A549 (cell line): ENCODE measurements around the gene EVI5L. TPM values are rescaled to one million over a fixed set of nuclear protein-coding genes. Genes with fewer than 3 reads are reported as not detected.

Experiments used
- ATAC-seq, 2 experiments: fragments of 200-7000 bp in 1 of 2; fragments of >200 bp in 1 of 2; cut with Nextera tagmentation in 1 of 2; cut with Tn5 transposase in 1 of 2; 3 replicates each; pipeline versions ENCODE4 v1.8.0 to v1.9.1; 2018 to 2020; ENCODE audit warnings: mild to moderate bottlenecking in 1 of 2, moderate library complexity in 1 of 2
- CTCF ChIA-PET: fragments of 300-600 bp; sonication (Branson Sonifier 250); formaldehyde crosslinking; extraction: SDS; loops from one replicate; lab custom pipeline; 2021; ENCODE audit warnings: antibody characterized with exemption, inconsistent platforms; lab: Yijun Ruan, JAX
- POLR2A ChIA-PET: fragments of 350-600 bp; formaldehyde crosslinking; extraction: SDS; loops from one replicate; lab custom pipeline; 2021; ENCODE audit warnings: antibody characterized with exemption, inconsistent platforms; lab: Yijun Ruan, JAX
- DNase-seq, 2 experiments: peaks; one replicate each; pipeline versions ENCODE4 v3.0.0 to v3.0.0-alpha.2; 2011 to 2016; ENCODE audit warnings: low read depth in 1 of 2, low spot score in 1 of 2
- FAIRE-seq: peaks from 2 replicates; lab custom pipeline; 2011; peaks lifted over from hg19 to GRCh38; lab: Jason Lieb, UNC
- H3K27ac ChIP-seq, 2 experiments: fragments of >200 bp; sonication (Bioruptor Twin); formaldehyde crosslinking; 3 replicates each; pipeline ENCODE4 v1.5.1; 2016 to 2017
- H3K4me1 ChIP-seq: fragments of >200 bp; sonication (Bioruptor Twin); formaldehyde crosslinking; 3 replicates; pipeline ENCODE4 v1.6.1; 2016
- H3K4me2 ChIP-seq: fragments of >200 bp; sonication (Bioruptor Twin); formaldehyde crosslinking; 3 replicates; pipeline ENCODE4 v1.6.1; 2016
- H3K4me3 ChIP-seq: fragments of >200 bp; sonication (Bioruptor Twin); formaldehyde crosslinking; 3 replicates; pipeline ENCODE4 v1.5.1; 2016
- H3K9me3 ChIP-seq: fragments of >200 bp; sonication (Bioruptor Twin); formaldehyde crosslinking; 3 replicates; pipeline ENCODE4 v1.6.1; 2016
- BCL3 ChIP-seq: fragments of >200 bp; sonication (Bioruptor Twin); formaldehyde crosslinking; IDR thresholded peaks from 3 replicates; pipeline ENCODE4 v1.6.1; 2016
- BHLHE40 ChIP-seq: IDR thresholded peaks from 2 replicates; pipeline ENCODE4 v1.6.1; 2012; ENCODE audit warnings: low read depth, low read length, inconsistent platforms
- CEBPB ChIP-seq, 2 experiments: fragments of >200 bp in 1 of 2; sonication (Bioruptor Twin) in 1 of 2; formaldehyde crosslinking in 1 of 2; IDR thresholded peaks; 2 replicates each; pipeline ENCODE4 v1.6.1; 2012 to 2016
- EHMT2 ChIP-seq: fragments of 200-600 bp; sonication (generic); IDR thresholded peaks from 2 replicates; pipeline ENCODE4 v1.6.1; 2016; ENCODE audit warnings: antibody characterized with exemption, low read depth, mild to moderate bottlenecking, moderate library complexity
- ESRRA ChIP-seq: fragments of 150-350 bp; IDR thresholded peaks from 2 replicates; pipeline ENCODE4 v1.6.1; 2014; ENCODE audit warnings: mild to moderate bottlenecking, low read length, borderline replicate concordance
- FOSB ChIP-seq: fragments of 250-450 bp; sonication (Bioruptor Pico); IDR thresholded peaks from 2 replicates; pipeline ENCODE4 v1.5.0; 2020; ENCODE audit warnings: mild to moderate bottlenecking, moderate library complexity
- HDAC2 ChIP-seq: fragments of 200-600 bp; sonication (generic); IDR thresholded peaks from 2 replicates; pipeline ENCODE4 v1.6.1; 2016
- HES2 ChIP-seq: fragments of >200 bp; sonication (Bioruptor Twin); formaldehyde crosslinking; IDR thresholded peaks from 2 replicates; pipeline ENCODE4 v1.6.1; 2016
- HEYL ChIP-seq: fragments of 250-450 bp; sonication (Bioruptor Pico); IDR thresholded peaks from 2 replicates; pipeline ENCODE4 v1.8.0; 2021; ENCODE audit warnings: mild to moderate bottlenecking, moderate library complexity
- HMGXB4 ChIP-seq: fragments of 250-450 bp; sonication (Bioruptor Pico); IDR thresholded peaks from 2 replicates; pipeline ENCODE4 v1.5.0; 2021; ENCODE audit warnings: mild to moderate bottlenecking, moderate library complexity, borderline replicate concordance
- HOXB5 ChIP-seq: fragments of 250-450 bp; sonication (Bioruptor Pico); IDR thresholded peaks from 2 replicates; pipeline ENCODE4 v1.5.0; 2020; ENCODE audit warnings: mild to moderate bottlenecking, moderate library complexity
- JUN ChIP-seq, 2 experiments: fragments of >200 bp; sonication (Bioruptor Twin); formaldehyde crosslinking; IDR thresholded peaks; 2 replicates in 1 of 2; 3 replicates in 1 of 2; pipeline ENCODE4 v1.6.1; 2016 to 2017
- JUNB ChIP-seq: fragments of >200 bp; sonication (Bioruptor Twin); formaldehyde crosslinking; IDR thresholded peaks from 2 replicates; pipeline ENCODE4 v1.6.1; 2016
- KDM5A ChIP-seq: fragments of 200-600 bp; sonication (generic); IDR thresholded peaks from 2 replicates; pipeline ENCODE4 v1.6.1; 2016; ENCODE audit warnings: antibody characterized with exemption, mild to moderate bottlenecking
- MAX ChIP-seq: IDR thresholded peaks from 2 replicates; pipeline ENCODE4 v1.6.1; 2012
- MAZ ChIP-seq: fragments of 150-350 bp; IDR thresholded peaks from 2 replicates; pipeline ENCODE4 v1.6.1; 2014; ENCODE audit warnings: antibody characterized with exemption, low read depth, low read length, borderline replicate concordance
- MYC ChIP-seq: IDR thresholded peaks from 2 replicates; pipeline ENCODE4 v1.6.1; 2012; ENCODE audit warnings: mild to moderate bottlenecking, inconsistent platforms, low read length, improper control_type of control experiment, borderline replicate concordance
- NR3C1 ChIP-seq: fragments of >200 bp; sonication (Bioruptor Twin); formaldehyde crosslinking; IDR thresholded peaks from 3 replicates; pipeline ENCODE4 v1.6.1; 2017
- PHF8 ChIP-seq: fragments of 200-600 bp; sonication (generic); IDR thresholded peaks from 2 replicates; pipeline ENCODE4 v1.6.1; 2016; ENCODE audit warnings: low read depth, mild to moderate bottlenecking, antibody characterized with exemption, moderate library complexity, borderline replicate concordance
- RCOR1 ChIP-seq: fragments of 150-350 bp; IDR thresholded peaks from 2 replicates; pipeline ENCODE4 v1.6.1; 2014; ENCODE audit warnings: antibody characterized with exemption, low read length, low read depth
- RFX5 ChIP-seq: fragments of 450-650 bp; IDR thresholded peaks from 2 replicates; pipeline ENCODE4 v1.7.1; 2014; ENCODE audit warnings: antibody characterized with exemption, mild to moderate bottlenecking, moderate library complexity
- RNF2 ChIP-seq: fragments of 200-600 bp; sonication (generic); IDR thresholded peaks from 2 replicates; pipeline ENCODE4 v1.6.1; 2016; ENCODE audit warnings: low read depth, mild to moderate bottlenecking, antibody characterized with exemption, moderate library complexity, borderline replicate concordance
- TFCP2L1 ChIP-seq: fragments of 250-450 bp; sonication (Bioruptor Pico); IDR thresholded peaks from 2 replicates; pipeline ENCODE4 v1.5.0; 2021; ENCODE audit warnings: mild to moderate bottlenecking
- USF2 ChIP-seq: fragments of 450-650 bp; IDR thresholded peaks from 2 replicates; pipeline ENCODE4 v1.6.1; 2014; ENCODE audit warnings: antibody characterized with exemption
- ZC3H11A ChIP-seq: fragments of 450-650 bp; IDR thresholded peaks from 2 replicates; pipeline ENCODE4 v1.6.1; 2014; ENCODE audit warnings: antibody characterized with exemption, mild to moderate bottlenecking
- WGBS: methylation state at CpG from one replicate; pipeline ENCODE4 v1.1.6; 2017; ENCODE audit errors: missing lambda C conversion rate; 5-methylcytosine and 5-hydroxymethylcytosine counted together
- polyA plus RNA-seq, 4 experiments: library from polyadenylated mRNA; depleted of rRNA in 3 of 4; stranded (reverse); fragments of >200 nt; fragmentation: RNase III in 1 of 4; extraction: RNeasy Plus Mini Kit Qiagen cat#74134 plus additional on column Dnase treatment in 1 of 4; gene quantifications; 2 replicates in 3 of 4; 3 replicates in 1 of 4; pipeline ENCODE4 v1.2.3, GENCODE V29; 2011 to 2017
- TF ChIP-seq, protein P1 (sequence below): fragments of 200-600 bp; sonication (generic); IDR thresholded peaks from 2 replicates; pipeline ENCODE4 v1.6.1; 2016; ENCODE audit warnings: antibody characterized with exemption, mild to moderate bottlenecking, moderate library complexity

The EVI5L gene
- polyA plus RNA-seq, 2 of the 4 experiments (the other 2 are of a cell fraction): 1.2 to 1.8 TPM

DNA sequence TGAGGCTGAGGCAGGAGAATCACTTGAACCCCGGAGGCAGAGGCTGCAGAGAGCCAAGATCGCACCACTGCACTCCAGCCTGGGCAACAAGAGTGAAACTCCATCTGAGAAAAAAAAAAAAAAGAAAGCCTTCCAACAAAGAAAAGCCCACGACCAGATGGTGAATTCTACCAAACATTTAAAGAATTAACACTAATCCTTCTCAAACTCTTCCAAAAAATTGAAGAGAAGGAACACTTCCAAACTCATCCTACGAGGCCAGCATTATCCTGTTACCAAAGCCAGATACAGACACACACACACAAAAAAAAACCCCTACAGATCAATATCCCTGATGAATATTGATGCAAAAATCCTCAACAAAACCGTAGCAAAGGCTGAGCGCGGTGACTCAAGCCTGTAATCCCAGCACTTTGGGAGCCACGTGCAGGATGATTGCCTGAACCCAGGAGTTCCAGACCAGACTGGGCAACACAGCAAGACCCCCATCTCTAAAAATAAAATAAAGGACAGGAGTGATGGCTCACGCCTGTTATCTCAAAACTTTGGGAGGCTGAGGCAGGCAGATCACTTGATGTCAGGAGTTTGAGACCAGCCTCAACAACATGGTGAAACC lies 6.2 kb upstream of the EVI5L start:
- CTCF ChIA-PET: interaction anchor here (0.6 kb wide), 1 partner anchor 113 kb away, joined by 3 read pairs; no protein-coding TSS in a partner anchor
- H3K4me1 ChIP-seq: 0 out of 3 replicates have a peak, but pooled peaks cover 1% of the 10 kb centered on the region
- ATAC-seq (no peak), DNase-seq (no peak), FAIRE-seq (no peak)
- H3K9me3 ChIP-seq: no peaks in the 10 kb centered on the region
- POLR2A ChIA-PET: no interaction called here
- no peak for TF ChIP-seq BCL3
- no peak for TF ChIP-seq RCOR1
- no peak for TF ChIP-seq HOXB5
- TF ChIP-seq CEBPB (IDR thresholded peaks at IDR 0.05): no peak
- no peak for TF ChIP-seq HMGXB4 (CRISPR knock-in tag)
- TF ChIP-seq KDM5A: no peak
- no peak for TF ChIP-seq BHLHE40
- no peak for TF ChIP-seq HDAC2
- TF ChIP-seq EHMT2: no peak
- no peak for TF ChIP-seq TFCP2L1 (CRISPR knock-in tag)
- TF ChIP-seq ZC3H11A: no peak
- no peak for TF ChIP-seq JUNB
- TF ChIP-seq, all 56 proteins: peak for 0
- Histone ChIP-seq H3K27ac (no peak overlapping the region), H3K4me2 (peak overlapping the region; percentile 34; the same call in 2 of the 3 replicates), H3K4me3 (no peak overlapping the region)
- WGBS: 32% methylated on average over 9 of the region's 9 CpGs

- Histone ChIP-seq H3K27ac (peak overlapping the region in 1 of 2 experiments; percentile 66; a peak in 4 of 6 replicates), H3K4me2 (peak overlapping the region; percentile 76), H3K4me3 (peak overlapping the region; percentile 45), H3K9me3 (no peaks in the 10 kb centered on the region), H3K4me1 (peaks cover 10% of the 10 kb centered on the region; the same call in 1 of the 3 replicates)
- WGBS: under 1% methylated on average over 9 of the region's 18 CpGs
- ChIA-PET POLR2A (interaction anchor here (1.0 kb wide), 1 partner anchor 730 kb away, joined by 3 read pairs; no protein-coding TSS in a partner anchor), CTCF (interaction anchor here (1.0 to 1.7 kb wide), 2 partner anchors 30 to 40 kb away, joined by 3 to 5 read pairs; no protein-coding TSS in a partner anchor)
- ATAC-seq: no peak; a peak in 1 of 6 replicates
- DNase-seq: no peak
- FAIRE-seq: no peak
- TF ChIP-seq HEYL (CRISPR knock-in tag) (no peak), JUN (IDR thresholded peaks at IDR 0.05) (no peak), ESRRA (no peak), MAX (no peak), FOSB (CRISPR knock-in tag) (no peak), MAZ (no peak), USF2 (no peak), ZC3H11A (no peak), RCOR1 (no peak), RFX5 (no peak), RNF2 (no peak), TFCP2L1 (CRISPR knock-in tag) (no peak), MYC (no peak), PHF8 (no peak), HOXB5 (no peak), NR3C1 (no peak), HDAC2 (no peak), HES2 (no peak)
- TF ChIP-seq, protein P1, sequence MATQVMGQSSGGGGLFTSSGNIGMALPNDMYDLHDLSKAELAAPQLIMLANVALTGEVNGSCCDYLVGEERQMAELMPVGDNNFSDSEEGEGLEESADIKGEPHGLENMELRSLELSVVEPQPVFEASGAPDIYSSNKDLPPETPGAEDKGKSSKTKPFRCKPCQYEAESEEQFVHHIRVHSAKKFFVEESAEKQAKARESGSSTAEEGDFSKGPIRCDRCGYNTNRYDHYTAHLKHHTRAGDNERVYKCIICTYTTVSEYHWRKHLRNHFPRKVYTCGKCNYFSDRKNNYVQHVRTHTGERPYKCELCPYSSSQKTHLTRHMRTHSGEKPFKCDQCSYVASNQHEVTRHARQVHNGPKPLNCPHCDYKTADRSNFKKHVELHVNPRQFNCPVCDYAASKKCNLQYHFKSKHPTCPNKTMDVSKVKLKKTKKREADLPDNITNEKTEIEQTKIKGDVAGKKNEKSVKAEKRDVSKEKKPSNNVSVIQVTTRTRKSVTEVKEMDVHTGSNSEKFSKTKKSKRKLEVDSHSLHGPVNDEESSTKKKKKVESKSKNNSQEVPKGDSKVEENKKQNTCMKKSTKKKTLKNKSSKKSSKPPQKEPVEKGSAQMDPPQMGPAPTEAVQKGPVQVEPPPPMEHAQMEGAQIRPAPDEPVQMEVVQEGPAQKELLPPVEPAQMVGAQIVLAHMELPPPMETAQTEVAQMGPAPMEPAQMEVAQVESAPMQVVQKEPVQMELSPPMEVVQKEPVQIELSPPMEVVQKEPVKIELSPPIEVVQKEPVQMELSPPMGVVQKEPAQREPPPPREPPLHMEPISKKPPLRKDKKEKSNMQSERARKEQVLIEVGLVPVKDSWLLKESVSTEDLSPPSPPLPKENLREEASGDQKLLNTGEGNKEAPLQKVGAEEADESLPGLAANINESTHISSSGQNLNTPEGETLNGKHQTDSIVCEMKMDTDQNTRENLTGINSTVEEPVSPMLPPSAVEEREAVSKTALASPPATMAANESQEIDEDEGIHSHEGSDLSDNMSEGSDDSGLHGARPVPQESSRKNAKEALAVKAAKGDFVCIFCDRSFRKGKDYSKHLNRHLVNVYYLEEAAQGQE: no peak
Observed at GRCh38 chr19:7829166-7829520, 875 bp upstream of the EVI5L start.
